Activated naive CD8-positive, alpha-beta T cell treated with anti-CD3 and anti-CD28 coated beads, Interleukin-2, amount 10 ng/mL, durations not matched to agents 7 days and 5 days (primary cell): Measurements from ENCODE around the gene RFX3. TPM values are rescaled to one million over a fixed set of nuclear protein-coding genes. Genes with fewer than 3 reads are reported as not detected.

Experiments used
- ATAC-seq: fragments of 150-1000 bp; cut with Tn5 transposase; one replicate; pipeline ENCODE4 v1.10.0; 2021; ENCODE audit warnings: low read depth, moderate library complexity
- POLR2A ChIA-PET: fragments of 350-600 bp; sonication (Branson Sonifier 250); formaldehyde crosslinking; loops from one replicate; lab custom pipeline; 2021; ENCODE audit warnings: antibody characterized with exemption; lab: Charles Lee
- DNase-seq: peaks from one replicate; pipeline ENCODE4 v3.0.0; 2021
- H3K27ac Mint-ChIP-seq: one replicate; pipeline ENCODE4 v1.8.0; 2022; ENCODE audit warnings: mild to moderate bottlenecking, mixed read lengths
- H3K27me3 Mint-ChIP-seq: one replicate; pipeline ENCODE4 v1.8.0; 2022; ENCODE audit warnings: mild to moderate bottlenecking, moderate library complexity, mixed read lengths
- H3K36me3 Mint-ChIP-seq: one replicate; pipeline ENCODE4 v1.8.0; 2021; ENCODE audit warnings: mild to moderate bottlenecking, mixed read lengths
- H3K4me1 Mint-ChIP-seq: one replicate; pipeline ENCODE4 v1.8.0; 2021; ENCODE audit warnings: mixed read lengths
- H3K4me3 Mint-ChIP-seq: one replicate; pipeline ENCODE4 v1.8.0; 2022; ENCODE audit warnings: mild to moderate bottlenecking, moderate library complexity, mixed read lengths
- H3K9me3 Mint-ChIP-seq: one replicate; pipeline ENCODE4 v1.8.0; 2021; ENCODE audit warnings: mixed read lengths
- total RNA-seq, 2 experiments: library from RNA; stranded (reverse); gene quantifications; one replicate each; pipeline ENCODE4 v1.2.3, GENCODE V29; 2021

RFX3 gene
- total RNA-seq, 2 experiments from 2014 or later = 13.5 to 16.2 TPM

DNA sequence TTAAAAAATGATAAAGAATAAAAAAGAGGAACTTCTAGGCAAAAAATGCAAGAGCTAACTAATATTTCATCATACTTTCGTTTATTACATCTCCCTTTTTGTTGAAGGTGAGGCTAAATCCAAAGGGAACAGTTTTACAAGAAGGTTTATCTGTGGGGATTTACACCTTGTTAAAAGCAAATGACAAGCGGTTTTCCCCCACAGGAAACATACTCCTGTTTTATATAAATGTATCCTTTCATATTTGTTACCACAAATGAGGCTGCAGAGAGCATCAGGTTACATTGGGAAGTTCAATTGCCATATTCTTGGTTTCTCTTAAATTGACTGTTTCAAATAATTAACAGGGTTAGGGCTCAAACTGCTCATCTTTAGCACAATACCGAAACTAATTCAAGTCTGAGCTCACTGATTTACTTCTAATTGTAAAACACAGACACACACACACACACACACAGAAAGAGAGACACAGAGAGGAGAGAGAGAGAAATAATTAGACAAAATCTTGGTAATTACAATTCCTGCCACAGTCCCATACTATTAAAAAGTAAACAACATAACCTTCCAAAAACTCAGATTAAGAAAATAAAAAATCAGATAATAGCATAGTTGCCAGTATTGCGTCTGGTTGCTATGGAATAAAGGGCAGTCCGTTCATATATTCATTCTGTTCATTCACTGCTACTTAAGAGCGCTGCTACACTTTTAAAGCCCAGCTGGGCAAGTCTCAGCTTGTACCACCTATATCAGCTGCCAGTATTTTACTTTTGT lies 17.1 kb downstream of the RFX3 start:
- DNase-seq (no peak), ATAC-seq (no peak)
- Mint-ChIP-seq H3K4me1 (peaks cover 16% of the 10 kb centered on the region), H3K27ac (peak overlapping the region; percentile 19), H3K27me3 (no peaks in the 10 kb centered on the region), H3K36me3 (peaks cover 5% of the 10 kb centered on the region), H3K4me3 (peak overlapping the region; percentile 28), H3K9me3 (no peaks in the 10 kb centered on the region)
- POLR2A ChIA-PET = interaction anchor here (1.8 kb wide), 1 partner anchor 18 kb away, joined by 10 read pairs; the partner anchor contains the start of gene RFX3

DNA sequence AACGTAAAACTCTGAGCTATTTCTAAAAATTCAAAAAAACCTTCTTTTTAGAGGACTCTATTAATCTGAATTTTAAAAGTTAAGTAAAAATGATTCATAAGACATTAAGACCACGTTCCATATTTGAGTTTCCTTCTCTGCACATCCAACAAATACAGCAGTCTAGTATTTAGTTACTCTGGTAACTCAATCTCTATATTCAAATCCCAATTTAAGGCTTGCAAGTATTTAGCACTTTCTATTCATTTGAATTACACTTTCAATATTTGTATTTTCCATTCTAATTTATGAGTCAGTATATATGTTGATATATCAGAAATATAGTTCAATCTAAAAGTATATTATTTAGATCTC lies 17.7 kb downstream of the RFX3 start:
- H3K36me3 Mint-ChIP-seq = peaks cover 5% of the 10 kb centered on the region
- ATAC-seq = no peak
- peaks cover 16% of the 10 kb centered on the region for H3K4me1 Mint-ChIP-seq
- H3K4me3 Mint-ChIP-seq = no peak overlapping the region
- DNase-seq = no peak
- POLR2A ChIA-PET = interaction anchor here (1.8 kb wide), 1 partner anchor 18 kb away, joined by 10 read pairs; the partner anchor contains the start of gene RFX3
- H3K9me3 Mint-ChIP-seq = no peaks in the 10 kb centered on the region
- H3K27ac Mint-ChIP-seq = no peak overlapping the region
- no peaks in the 10 kb centered on the region for H3K27me3 Mint-ChIP-seq

DNA sequence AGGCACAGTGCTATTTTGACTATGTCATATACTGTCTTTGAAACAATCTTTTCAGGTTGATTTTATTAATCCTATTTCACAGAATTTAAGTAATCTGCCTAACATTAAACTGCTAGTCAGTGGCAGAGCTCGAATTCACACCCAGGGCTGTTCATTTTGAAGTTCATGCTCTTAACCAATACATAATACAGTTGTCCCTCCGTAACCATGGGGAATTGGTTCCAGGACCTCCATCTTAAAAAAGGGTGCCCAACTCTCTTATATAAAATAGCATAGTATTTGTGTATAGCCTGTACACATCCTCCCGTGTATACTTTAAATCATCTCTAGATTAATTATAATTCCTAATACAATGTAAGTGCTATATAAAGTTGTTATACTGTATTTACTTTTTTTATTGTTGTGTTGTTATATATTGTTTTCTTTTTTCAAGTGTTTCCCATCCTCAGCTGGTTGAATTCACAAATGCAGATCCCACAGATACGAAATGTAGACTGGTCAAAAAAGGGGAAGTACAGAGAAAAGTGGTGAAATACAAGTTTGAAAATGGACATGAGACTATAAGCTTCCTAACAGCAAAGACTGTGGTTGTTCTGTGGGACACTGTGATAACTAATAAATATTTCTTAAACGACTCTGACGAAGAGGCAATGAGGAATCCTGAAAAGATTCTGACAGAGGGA lies 18.3 kb downstream of the RFX3 start:
- Mint-ChIP-seq H3K4me1 (peaks cover 17% of the 10 kb centered on the region), H3K9me3 (no peaks in the 10 kb centered on the region), H3K4me3 (peak overlapping the region; percentile 52), H3K36me3 (peaks cover 6% of the 10 kb centered on the region), H3K27me3 (no peaks in the 10 kb centered on the region), H3K27ac (no peak overlapping the region)
- POLR2A ChIA-PET = interaction anchor here (0.9 to 1.8 kb wide), 2 partner anchors 19 kb away, joined by 3 to 10 read pairs; partner anchors contain the start of gene RFX3
- ATAC-seq (no peak), DNase-seq (no peak)

DNA sequence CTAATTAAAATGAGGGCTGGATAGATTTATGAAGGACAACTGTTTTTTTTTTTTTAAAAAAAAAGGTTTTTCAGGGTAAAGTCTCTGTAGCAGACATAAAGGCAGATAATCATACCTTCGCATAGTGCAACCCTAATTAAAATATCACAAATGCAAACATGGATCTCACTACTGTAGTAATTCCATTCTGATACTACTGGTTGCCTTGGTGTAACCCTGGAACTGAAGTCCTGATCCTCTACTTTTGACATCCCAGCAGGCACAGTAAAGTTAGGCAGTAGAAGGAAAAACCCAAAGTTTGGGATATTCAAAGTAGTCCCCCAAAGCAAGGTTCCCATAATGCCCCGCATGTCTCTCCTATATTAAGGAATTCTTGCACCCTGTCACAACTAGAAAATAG lies 19.6 kb downstream of the RFX3 start:
- POLR2A ChIA-PET = no interaction called here
- H3K4me3 Mint-ChIP-seq = no peak overlapping the region
- no peak overlapping the region for H3K27ac Mint-ChIP-seq
- H3K27me3 Mint-ChIP-seq = no peaks in the 10 kb centered on the region
- peaks cover 8% of the 10 kb centered on the region for H3K36me3 Mint-ChIP-seq
- H3K9me3 Mint-ChIP-seq = no peaks in the 10 kb centered on the region
- H3K4me1 Mint-ChIP-seq = peaks cover 15% of the 10 kb centered on the region
- DNase-seq (no peak), ATAC-seq (no peak)

DNA sequence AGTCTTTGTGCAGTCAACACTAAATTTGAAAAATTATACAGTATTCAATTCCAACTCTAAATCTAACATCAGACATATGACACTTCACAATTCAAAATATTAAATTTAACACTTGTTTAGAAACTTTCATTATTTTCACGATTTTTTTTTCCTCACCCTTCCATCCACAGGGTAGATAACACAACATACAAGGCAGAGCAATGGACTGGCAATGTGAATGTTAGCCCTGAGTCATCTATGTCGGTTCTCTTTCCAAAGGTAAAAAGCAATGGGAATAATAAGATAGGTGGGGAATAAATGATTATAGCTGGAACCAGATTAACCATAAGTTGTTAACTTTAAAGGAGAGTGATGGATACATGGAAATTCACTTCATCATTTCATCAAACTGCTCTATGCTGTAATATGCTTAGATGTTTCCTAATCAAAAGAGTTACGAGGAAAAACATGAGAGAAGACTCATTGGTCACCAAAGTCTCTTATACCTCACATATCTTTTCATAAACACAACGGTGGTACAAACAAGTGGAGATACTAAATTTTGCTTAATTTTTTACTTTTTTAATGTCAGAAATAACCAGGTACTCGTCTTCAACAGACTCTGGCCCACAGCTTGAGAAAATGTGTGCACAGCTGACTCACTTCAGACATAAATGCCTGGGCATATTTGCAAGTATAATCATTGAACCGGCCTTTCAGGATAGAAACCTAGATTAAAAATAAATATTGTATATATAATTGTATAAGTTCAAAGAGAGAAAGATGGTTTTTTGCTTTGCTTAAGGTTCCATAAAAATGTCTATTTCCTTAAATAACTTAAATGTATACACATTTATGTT lies 23.0 kb downstream of the RFX3 start:
- Mint-ChIP-seq H3K4me1 (peaks cover 13% of the 10 kb centered on the region), H3K36me3 (peaks cover 9% of the 10 kb centered on the region), H3K27me3 (no peaks in the 10 kb centered on the region), H3K4me3 (no peak overlapping the region), H3K27ac (no peak overlapping the region), H3K9me3 (no peaks in the 10 kb centered on the region)
- POLR2A ChIA-PET = interaction anchor here (1.6 kb wide), 1 partner anchor 23 kb away, joined by 5 read pairs; the partner anchor contains the start of gene RFX3
- DNase-seq (no peak), ATAC-seq (no peak)

DNA sequence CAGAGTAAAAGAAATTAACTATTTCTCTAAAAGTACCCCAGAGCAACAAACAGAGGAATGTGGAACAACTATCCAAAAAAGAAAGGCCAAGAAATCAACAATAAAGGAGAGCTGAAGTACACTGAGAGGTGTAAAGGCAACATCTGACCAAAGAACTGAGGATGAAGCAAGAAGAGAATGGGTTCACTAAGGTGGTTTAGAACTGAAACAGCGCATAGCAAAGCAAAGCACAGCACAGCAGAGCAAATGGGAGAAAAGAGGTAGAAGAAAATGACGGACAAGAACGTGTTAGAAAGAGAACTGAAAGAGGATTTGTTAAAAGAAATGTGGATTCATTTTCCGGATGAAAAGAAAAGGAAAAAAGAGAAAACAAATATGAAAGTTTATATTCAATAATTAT lies 25.8 kb downstream of the RFX3 start:
- Mint-ChIP-seq H3K36me3 (peaks cover 7% of the 10 kb centered on the region), H3K4me3 (peak overlapping the region; percentile 30), H3K4me1 (peaks cover 12% of the 10 kb centered on the region), H3K27me3 (no peaks in the 10 kb centered on the region), H3K9me3 (no peaks in the 10 kb centered on the region), H3K27ac (peak overlapping the region; percentile 17)
- DNase-seq (no peak), ATAC-seq (no peak)
- POLR2A ChIA-PET = no interaction called here

DNA sequence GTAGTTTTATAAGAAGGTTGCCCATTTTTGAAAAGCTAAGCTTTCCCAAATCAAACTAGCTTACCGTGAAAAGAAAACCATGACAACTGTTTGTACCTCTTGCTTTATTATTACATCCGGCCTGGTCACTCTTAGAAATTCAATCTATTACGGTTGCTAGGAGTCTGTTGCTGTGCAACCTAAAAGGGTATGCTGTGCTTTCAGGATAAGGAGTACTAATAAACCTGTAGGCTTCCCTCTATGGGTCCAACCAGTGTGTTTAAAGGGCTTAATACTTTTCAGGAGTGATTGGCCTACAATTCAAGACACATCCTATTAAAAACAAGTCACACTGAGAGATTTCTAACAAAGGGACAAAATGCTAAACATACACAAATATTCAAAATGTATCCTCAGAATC lies 27.1 kb downstream of the RFX3 start:
- no peaks in the 10 kb centered on the region for H3K9me3 Mint-ChIP-seq
- peaks cover 10% of the 10 kb centered on the region for H3K36me3 Mint-ChIP-seq
- no peak overlapping the region for H3K27ac Mint-ChIP-seq
- H3K4me3 Mint-ChIP-seq = no peak overlapping the region
- peaks cover 12% of the 10 kb centered on the region for H3K4me1 Mint-ChIP-seq
- no peaks in the 10 kb centered on the region for H3K27me3 Mint-ChIP-seq
- POLR2A ChIA-PET = interaction anchor here (1.4 kb wide), 1 partner anchor 28 kb away, joined by 5 read pairs; the partner anchor contains the start of gene RFX3
- ATAC-seq (no peak), DNase-seq (no peak)

DNA sequence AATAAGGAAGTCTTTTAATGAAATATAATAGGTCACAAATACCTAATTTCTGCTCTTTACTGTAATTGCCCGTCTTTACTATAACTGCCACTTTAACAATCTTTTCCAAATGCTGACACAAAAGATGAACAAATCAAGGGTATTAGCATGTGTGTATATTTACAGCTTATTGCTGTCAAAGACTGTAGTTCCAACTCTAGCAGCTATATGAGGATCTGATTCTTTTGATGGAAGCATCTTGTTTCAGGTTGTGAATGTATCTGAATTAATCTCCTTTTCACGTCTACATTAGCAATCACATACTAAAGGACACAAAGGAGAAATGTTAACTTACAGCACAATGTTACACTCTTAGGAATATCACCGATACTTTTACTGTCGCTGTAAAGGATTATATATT lies 27.9 kb downstream of the RFX3 start:
- ATAC-seq = no peak
- DNase-seq = no peak
- Mint-ChIP-seq H3K9me3 (no peaks in the 10 kb centered on the region), H3K4me1 (peaks cover 12% of the 10 kb centered on the region), H3K27ac (no peak overlapping the region), H3K27me3 (no peaks in the 10 kb centered on the region), H3K36me3 (peaks cover 11% of the 10 kb centered on the region), H3K4me3 (no peak overlapping the region)
- POLR2A ChIA-PET = no interaction called here

DNA sequence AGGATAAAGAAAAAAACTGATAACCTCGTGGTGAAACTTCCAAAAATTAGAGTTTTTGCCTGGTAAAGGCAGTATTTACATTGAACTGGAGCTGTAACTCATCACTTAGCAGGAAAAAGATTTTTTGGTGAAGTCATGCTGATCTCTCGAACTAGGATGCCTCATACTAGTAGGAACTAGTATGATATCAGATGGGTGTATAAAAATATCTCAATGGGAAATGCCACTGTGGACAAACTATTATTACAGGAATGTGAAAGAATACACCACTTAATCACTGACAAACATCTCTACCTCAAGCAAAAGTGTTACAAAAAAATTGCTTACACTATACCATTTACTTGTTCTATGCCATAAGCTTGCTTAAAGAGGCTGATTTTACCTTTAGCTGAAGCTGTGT lies 28.4 kb downstream of the RFX3 start:
- peaks cover 11% of the 10 kb centered on the region for H3K4me1 Mint-ChIP-seq
- ATAC-seq (no peak), DNase-seq (no peak)
- H3K4me3 Mint-ChIP-seq = no peak overlapping the region
- POLR2A ChIA-PET = no interaction called here
- no peaks in the 10 kb centered on the region for H3K27me3 Mint-ChIP-seq
- H3K27ac Mint-ChIP-seq = no peak overlapping the region
- no peaks in the 10 kb centered on the region for H3K9me3 Mint-ChIP-seq
- peaks cover 8% of the 10 kb centered on the region for H3K36me3 Mint-ChIP-seq

DNA sequence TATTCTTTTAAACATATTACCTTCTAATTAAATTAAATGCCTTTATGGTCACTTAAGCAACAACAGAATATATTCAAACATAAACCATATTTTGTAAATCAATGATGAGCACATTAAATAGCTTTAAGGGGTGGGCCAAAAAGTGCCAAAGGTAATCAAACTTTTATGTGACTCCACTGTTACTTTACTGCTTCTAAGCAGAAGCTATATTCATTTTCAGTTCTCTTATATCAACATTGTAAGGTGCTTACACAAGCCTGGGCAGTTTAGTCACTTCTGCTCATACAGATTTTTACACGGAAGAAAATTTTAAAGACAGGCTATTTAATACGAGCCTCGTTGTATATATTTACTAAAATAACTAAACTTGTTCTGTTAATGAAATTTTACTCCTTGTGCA lies 29.9 kb downstream of the RFX3 start:
- Mint-ChIP-seq H3K9me3 (no peaks in the 10 kb centered on the region), H3K27ac (no peak overlapping the region), H3K27me3 (no peaks in the 10 kb centered on the region), H3K4me1 (peaks cover 11% of the 10 kb centered on the region), H3K4me3 (no peak overlapping the region), H3K36me3 (peaks cover 11% of the 10 kb centered on the region)
- POLR2A ChIA-PET = no interaction called here
- ATAC-seq (no peak), DNase-seq (no peak)

DNA sequence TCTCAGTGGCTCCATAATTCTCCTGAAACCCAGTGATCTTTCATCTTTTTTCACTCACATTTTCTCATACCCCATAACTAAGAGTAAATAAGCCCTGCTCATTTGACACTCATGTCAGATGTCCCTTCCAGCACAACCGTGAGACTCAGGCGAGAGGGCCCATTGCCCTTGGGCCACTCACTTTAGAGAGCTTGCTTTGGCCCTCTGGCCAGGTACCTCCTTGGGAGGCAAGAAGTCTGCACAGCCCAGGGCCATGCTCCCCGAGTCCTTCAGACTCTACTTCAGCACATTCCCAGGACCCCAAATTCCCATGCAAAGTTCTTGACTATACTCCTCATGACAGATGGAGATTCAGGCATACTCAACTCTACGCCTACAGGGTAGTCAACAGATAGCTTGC lies 33.6 kb downstream of the RFX3 start:
- no peak for DNase-seq
- POLR2A ChIA-PET = interaction anchor here (0.6 kb wide), 1 partner anchor 60 kb away, joined by 3 read pairs; no protein-coding TSS in a partner anchor
- ATAC-seq = no peak
- H3K27me3 Mint-ChIP-seq = no peaks in the 10 kb centered on the region
- H3K4me3 Mint-ChIP-seq = no peak overlapping the region
- H3K27ac Mint-ChIP-seq = no peak overlapping the region
- peaks cover 15% of the 10 kb centered on the region for H3K36me3 Mint-ChIP-seq
- H3K4me1 Mint-ChIP-seq = peaks cover 5% of the 10 kb centered on the region
- H3K9me3 Mint-ChIP-seq = no peaks in the 10 kb centered on the region

DNA sequence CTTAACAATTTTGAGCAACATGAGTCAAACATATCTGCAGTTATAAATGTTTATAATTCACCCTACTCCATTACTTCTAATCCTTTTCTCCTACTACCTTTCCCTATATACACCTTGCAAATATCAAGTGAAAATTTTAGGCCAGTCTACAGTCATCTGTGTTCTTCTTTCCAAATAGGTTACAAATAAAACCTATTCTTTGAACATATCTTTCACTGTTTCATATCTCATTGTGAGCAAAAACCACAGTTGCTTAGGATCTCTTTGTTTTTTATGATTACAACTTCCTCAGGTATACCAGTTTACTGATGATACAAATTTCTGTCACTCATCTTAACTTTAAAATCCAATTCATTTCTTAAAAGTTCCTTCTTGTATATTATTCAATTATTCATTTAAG lies 34.4 kb downstream of the RFX3 start:
- ATAC-seq (no peak), DNase-seq (no peak)
- no peak overlapping the region for H3K27ac Mint-ChIP-seq
- H3K27me3 Mint-ChIP-seq = no peaks in the 10 kb centered on the region
- POLR2A ChIA-PET = no interaction called here
- peaks cover 4% of the 10 kb centered on the region for H3K4me1 Mint-ChIP-seq
- no peak overlapping the region for H3K4me3 Mint-ChIP-seq
- H3K9me3 Mint-ChIP-seq = no peaks in the 10 kb centered on the region
- peaks cover 15% of the 10 kb centered on the region for H3K36me3 Mint-ChIP-seq

DNA sequence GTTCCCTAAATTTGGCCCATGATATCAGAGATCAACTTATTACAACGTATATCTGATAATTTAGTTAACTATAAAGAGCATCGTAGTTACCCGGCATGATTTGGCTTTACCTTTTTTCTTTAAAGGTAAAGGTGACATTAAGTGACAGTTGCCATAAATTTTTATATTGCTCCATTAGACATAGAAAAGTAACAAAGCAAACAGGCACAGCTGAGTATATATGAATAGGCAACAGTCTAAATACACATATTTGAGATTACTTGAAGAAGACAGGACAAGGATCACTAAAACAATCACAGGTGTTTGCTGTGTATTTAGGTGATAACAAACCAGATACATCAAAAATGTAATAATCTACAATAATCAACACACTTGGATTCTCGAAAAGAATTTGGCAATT lies 34.8 kb downstream of the RFX3 start:
- no peak overlapping the region for H3K4me3 Mint-ChIP-seq
- ATAC-seq = no peak
- POLR2A ChIA-PET = no interaction called here

More for the DNA sequence above, 34.8 kb downstream of the RFX3 start:
- no peaks in the 10 kb centered on the region for H3K27me3 Mint-ChIP-seq
- no peaks in the 10 kb centered on the region for H3K9me3 Mint-ChIP-seq
- peaks cover 1% of the 10 kb centered on the region for H3K4me1 Mint-ChIP-seq
- DNase-seq = no peak
- peaks cover 15% of the 10 kb centered on the region for H3K36me3 Mint-ChIP-seq
- no peak overlapping the region for H3K27ac Mint-ChIP-seq
